ENCODE data around the gene DPP4. TPM values are rescaled to one million over a fixed set of nuclear protein-coding genes. Genes with fewer than 3 reads are reported as not detected.
A peak's percentile ranks its signal among the peaks of the same experiment; 100 is the strongest.

Gene DPP4
- total RNA-seq, 4 donors from 2014 or later, result 1.6 to 6.7 (median 3.2) TPM

- no peaks in the 10 kb centered on the region for H3K9me3 ChIP-seq
- TF ChIP-seq EP300 (IDR thresholded peaks at IDR 0.05) (no peak), POLR2AphosphoS5 (IDR thresholded peaks at IDR 0.05) (no peak)
- TF ChIP-seq, protein P1, sequence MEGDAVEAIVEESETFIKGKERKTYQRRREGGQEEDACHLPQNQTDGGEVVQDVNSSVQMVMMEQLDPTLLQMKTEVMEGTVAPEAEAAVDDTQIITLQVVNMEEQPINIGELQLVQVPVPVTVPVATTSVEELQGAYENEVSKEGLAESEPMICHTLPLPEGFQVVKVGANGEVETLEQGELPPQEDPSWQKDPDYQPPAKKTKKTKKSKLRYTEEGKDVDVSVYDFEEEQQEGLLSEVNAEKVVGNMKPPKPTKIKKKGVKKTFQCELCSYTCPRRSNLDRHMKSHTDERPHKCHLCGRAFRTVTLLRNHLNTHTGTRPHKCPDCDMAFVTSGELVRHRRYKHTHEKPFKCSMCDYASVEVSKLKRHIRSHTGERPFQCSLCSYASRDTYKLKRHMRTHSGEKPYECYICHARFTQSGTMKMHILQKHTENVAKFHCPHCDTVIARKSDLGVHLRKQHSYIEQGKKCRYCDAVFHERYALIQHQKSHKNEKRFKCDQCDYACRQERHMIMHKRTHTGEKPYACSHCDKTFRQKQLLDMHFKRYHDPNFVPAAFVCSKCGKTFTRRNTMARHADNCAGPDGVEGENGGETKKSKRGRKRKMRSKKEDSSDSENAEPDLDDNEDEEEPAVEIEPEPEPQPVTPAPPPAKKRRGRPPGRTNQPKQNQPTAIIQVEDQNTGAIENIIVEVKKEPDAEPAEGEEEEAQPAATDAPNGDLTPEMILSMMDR (IDR thresholded peaks at IDR 0.05), result peak in 2 of 4 experiments; percentile 33 to 44
- H3K4me3 ChIP-seq, result no peak overlapping the region
- H3K4me1 ChIP-seq, result no peaks in the 10 kb centered on the region
- no peaks in the 10 kb centered on the region for H3K36me3 ChIP-seq
- H3K27ac ChIP-seq, result no peak overlapping the region
- no peaks in the 10 kb centered on the region for H3K27me3 ChIP-seq
- 10 to 19% methylated on average over 3 of the region's 3 CpGs for WGBS, 2 donors (ENCODE audit: low coverage in 1 of 2)
- ATAC-seq, result no peak
Measured at GRCh38 chr2:161946489-161947107, 127.4 kb downstream of the DPP4 start.

DNA sequence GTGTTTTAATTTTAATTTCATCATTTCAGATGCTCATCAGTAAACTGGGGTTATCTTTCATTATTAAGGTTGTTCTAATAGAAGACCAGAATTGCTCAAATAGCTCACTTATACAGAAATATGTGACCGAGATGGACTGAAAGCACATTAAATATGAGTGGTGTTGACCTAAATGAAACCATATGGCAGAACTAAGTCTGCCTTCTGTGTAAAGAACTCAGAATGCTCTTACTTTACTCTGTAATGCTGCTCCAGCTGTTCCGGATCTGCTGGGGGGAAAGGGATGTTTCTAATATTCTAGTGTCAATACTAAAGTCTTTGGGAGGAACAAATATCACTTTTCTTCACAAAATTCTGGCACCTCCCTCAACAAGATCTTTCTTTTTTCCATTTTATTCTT lies 131.0 kb downstream of the DPP4 start:
- no peak for TF ChIP-seq POLR2A (IDR thresholded peaks at IDR 0.05)
- no peak for TF ChIP-seq EP300 (IDR thresholded peaks at IDR 0.05)
- TF ChIP-seq, protein P1 (IDR thresholded peaks at IDR 0.05), result no peak
- no peak for TF ChIP-seq POLR2AphosphoS5 (IDR thresholded peaks at IDR 0.05)
- Histone ChIP-seq H3K36me3 (no peaks in the 10 kb centered on the region), H3K27ac (no peak overlapping the region), H3K9me3 (no peaks in the 10 kb centered on the region), H3K4me1 (no peaks in the 10 kb centered on the region), H3K27me3 (peaks cover 6% of the 10 kb centered on the region), H3K4me3 (no peak overlapping the region)
- no peak for ATAC-seq
- WGBS, 2 donors (ENCODE audit: low coverage in 1 of 2), result 30 to 34% methylated on average over 2 of the region's 2 CpGs

Small RNA genes within 50 kb of the gene (small RNA-seq; reads per million reads assigned to genes)
- 0 reads per million in 4 donors for gene TIMM8AP1

Other genes starting within 250 kb of the DPP4 start
- not detected for gene GCG, start 78.0 kb upstream of the DPP4 start, total RNA-seq
- gene FAP, start 169.2 kb upstream of the DPP4 start, total RNA-seq, result 10 to 100 TPM in 2 of 4 donors, 1 to 10 TPM in 2; 4.6 to 14.0 (median 11.1) TPM
- 10 to 100 TPM in 3 of 4 donors, 1 to 10 TPM in 1; 7.1 to 24.1 (median 16.1) TPM for gene IFIH1, start 244.5 kb upstream of the DPP4 start, total RNA-seq